Skin epidermis (tissue), 12 donors: ENCODE data around the gene FSCN2.

Source experiments
- H3K27ac ChIP-seq, 21 experiments: fragments of 200-600 bp; sonication (generic) in 11 of 21; one replicate each; pipeline ENCODE4 v1.5.0; 2020; ENCODE audit warnings: mild to moderate bottlenecking in 3 of 21, inconsistent platforms in 2 of 21, moderate library complexity in 2 of 21
- H3K4me3 ChIP-seq, 7 experiments: fragments of 200-600 bp; sonication (generic) in 2 of 7; one replicate each; pipeline ENCODE4 v1.5.0; 2020; ENCODE audit warnings: inconsistent platforms in 2 of 7, mild to moderate bottlenecking in 2 of 7, moderate library complexity in 1 of 7

Gene FSCN2

DNA sequence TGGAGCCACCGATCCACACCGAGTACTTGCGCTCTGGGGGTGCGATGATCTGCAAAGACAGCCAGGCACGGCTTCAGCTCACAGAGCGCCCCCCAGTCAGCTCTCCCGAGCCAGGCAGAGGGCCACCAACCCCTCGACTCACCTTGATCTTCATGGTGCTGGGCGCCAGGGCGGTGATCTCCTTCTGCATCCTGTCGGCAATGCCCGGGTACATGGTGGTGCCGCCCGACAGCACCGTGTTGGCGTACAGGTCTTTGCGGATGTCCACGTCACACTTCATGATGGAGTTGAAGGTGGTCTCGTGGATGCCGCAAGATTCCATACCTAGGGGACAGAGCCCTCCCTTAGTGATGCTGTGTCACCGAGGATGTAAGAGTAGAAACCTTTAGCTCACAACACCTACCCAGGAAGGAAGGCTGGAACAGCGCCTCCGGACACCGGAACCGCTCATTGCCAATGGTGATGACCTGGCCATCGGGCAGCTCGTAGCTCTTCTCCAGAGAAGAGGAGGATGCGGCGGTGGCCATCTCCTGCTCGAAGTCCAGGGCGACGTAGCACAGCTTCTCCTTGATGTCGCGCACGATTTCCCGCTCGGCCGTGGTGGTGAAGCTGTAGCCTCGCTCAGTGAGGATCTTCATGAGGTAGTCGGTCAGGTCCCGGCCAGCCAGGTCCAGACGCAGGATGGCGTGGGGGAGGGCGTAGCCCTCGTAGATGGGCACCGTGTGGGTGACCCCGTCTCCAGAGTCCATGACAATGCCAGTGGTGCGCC lies 17.2 kb upstream of the FSCN2 start:
- peak overlapping the region; percentile 68 to 96 (median 86) for H3K4me3 ChIP-seq
- peak overlapping the region; percentile 27 to 100 (median 98) for H3K27ac ChIP-seq

DNA sequence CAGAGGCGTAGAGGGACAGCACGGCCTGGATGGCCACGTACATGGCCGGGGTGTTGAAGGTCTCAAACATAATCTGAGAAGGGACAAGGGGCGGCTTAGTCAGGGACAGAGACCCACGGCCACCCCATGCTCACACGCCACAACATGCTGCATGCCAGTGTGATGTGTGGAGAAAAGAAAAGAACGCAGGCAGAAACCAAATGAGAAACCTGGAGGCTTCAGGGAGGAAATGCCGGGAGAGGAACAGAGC lies 16.7 kb upstream of the FSCN2 start:
- Histone ChIP-seq H3K27ac (peak overlapping the region; percentile 27 to 100 (median 98)), H3K4me3 (peak overlapping the region; percentile 68 to 96 (median 86))

DNA sequence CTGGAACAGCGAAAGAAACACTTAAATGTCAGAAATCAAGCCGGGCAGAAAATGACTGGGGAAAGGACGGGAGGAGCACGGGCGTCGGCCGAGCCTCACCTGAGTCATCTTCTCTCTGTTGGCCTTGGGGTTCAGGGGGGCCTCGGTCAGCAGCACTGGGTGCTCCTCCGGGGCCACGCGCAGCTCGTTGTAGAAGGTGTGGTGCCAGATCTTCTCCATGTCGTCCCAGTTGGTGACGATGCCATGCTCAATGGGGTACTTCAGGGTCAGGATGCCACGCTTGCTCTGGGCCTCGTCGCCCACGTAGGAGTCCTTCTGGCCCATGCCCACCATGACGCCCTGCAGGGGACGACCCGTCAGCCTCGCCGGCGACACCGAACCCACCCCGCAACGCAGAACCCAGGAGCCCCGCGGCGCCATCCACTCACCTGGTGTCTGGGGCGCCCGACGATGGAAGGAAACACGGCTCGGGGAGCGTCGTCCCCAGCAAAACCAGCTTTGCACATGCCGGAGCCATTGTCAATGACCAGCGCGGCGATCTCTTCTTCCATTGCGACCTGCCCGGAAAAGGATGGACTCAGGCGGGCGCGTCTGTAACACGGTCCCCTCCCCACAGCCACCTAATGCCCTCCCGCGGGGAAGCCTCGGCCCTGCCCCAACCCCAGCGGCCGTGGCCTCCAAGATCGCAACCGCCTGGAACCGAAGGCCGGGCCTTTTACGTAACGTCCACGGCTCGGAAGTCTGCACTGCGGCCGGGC lies 16.2 kb upstream of the FSCN2 start:
- peak overlapping the region; percentile 68 to 96 (median 86) for H3K4me3 ChIP-seq
- H3K27ac ChIP-seq: peak overlapping the region; percentile 57 to 100 (median 98)

DNA sequence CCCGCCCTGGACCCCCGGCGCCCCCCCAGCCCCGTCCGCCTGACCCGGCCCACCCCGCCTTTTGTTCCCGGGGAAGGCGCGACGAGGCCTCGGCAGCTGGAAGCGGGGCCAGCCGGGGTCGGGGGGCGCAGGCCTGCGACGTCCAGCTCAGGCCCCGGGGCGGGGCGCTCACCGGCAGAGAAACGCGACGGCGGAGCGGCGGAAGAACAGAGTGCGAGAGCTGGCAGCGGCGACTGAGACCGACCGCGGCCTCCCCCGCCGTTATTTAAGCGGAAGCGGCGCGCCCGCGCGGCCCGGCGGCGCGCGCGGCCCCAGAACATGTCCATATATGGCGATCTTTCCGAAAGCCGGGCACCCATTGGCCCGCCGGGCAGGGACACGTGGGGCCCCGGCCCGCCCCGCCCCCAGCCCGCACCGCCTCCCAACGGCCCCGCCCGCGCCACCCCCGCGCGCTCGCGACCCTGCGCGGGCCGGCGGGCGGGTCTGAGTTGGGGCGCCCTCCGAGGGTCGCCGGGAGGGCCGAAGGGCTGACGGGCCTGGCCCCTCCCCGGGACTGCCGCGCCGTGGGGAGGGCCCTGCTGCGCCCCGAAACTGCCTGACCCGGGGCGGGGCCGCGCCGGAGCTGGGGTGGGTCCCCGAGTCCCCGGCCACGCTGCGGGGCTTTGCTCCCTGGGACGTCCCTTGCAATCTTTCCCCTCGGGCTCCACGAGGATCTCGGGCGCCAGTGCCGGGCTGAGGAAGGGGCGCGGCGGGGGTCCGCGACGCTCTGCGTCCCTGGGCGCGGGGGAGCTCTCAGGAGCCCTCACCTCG lies 15.4 kb upstream of the FSCN2 start, which contains the start of gene ACTG1:
Gene ACTG1, minus strand, starts transcription at position 238 of the 810 bp plus-strand sequence. CDS start 445 bp downstream, outside the sequence.
- H3K27ac ChIP-seq: peak within 1 kb of the TSS; percentile 91 to 100 (median 99)
- H3K4me3 ChIP-seq: peak within 1 kb of the TSS; percentile 68 to 96 (median 86)

DNA sequence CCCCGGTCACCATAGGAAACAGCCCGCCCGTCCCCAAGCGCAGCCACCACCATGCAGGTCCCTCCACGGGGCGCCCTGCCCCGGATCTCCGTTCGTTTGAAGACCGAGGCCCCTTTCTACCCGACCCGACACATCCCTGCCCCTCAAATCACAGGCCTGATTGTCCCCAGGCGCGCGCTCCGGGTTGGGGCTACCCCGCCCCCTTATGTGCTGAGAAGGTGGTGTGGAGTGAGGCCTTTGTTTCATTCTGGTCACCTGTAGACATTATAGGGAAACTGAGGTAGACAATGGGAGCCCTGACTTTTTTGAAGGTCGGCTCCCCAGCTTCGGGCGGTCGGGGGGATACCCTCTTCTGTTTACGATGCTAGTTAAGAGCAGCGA lies 14.8 kb upstream of the FSCN2 start:
- H3K4me3 ChIP-seq: peak overlapping the region; percentile 65 to 96 (median 86)

DNA sequence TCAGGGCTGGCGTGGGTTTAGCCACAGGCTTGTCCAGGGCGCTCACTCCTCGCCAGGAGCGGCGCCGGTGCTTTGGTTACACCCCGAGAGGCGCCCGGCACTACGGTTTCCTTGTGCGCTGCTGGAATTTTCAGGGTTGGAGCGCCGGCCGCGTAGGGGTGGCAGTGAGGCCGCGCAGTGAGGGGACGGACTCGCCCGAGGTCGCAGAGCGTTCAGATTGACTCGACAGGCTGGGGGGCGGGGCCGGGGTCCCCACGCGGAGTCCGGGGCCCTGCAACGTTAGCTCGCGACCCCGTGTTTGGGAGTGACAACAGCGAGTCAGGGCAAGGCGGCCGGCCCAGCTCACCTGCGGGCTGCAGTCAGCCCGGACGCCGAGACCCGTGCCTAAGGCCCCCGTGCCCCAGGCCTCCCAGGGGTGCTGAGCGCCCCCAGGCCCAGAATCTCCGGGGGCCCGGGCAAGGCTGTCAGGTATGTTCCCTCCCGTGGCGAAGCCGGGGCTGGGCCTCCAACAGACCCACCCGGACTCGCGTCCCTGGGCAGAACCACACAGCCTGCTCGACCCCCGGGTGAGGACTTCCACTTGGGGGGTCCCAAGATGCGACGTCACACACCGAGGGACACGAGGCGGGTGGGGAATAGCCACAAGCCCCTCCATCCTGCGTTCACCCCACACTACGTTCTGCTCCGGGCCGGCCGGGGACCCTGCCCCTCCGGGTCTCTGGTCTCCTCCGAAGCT lies 14.3 kb upstream of the FSCN2 start:
- Histone ChIP-seq H3K27ac (peak overlapping the region; percentile 91 to 100 (median 99)), H3K4me3 (peak overlapping the region; percentile 65 to 96 (median 86))

More for the DNA sequence above, 14.8 kb upstream of the FSCN2 start:
- H3K27ac ChIP-seq: peak overlapping the region; percentile 91 to 100 (median 99)

DNA sequence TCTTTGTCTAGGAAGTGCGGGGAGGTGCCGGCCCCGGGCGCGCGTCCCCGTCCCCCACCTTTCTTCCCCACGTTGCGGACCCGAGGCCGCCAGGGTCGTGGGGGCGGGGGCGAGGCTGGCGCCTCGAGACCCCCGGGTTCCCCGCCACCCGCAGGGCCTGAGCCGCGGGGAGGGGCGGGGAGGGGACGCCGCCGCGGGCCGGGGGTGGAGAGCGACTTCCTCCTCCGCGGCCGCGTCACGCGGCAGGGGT lies 13.8 kb upstream of the FSCN2 start:
- H3K27ac ChIP-seq: peak overlapping the region; percentile 91 to 100 (median 99)
- H3K4me3 ChIP-seq: peak overlapping the region; percentile 65 to 96 (median 86)

DNA sequence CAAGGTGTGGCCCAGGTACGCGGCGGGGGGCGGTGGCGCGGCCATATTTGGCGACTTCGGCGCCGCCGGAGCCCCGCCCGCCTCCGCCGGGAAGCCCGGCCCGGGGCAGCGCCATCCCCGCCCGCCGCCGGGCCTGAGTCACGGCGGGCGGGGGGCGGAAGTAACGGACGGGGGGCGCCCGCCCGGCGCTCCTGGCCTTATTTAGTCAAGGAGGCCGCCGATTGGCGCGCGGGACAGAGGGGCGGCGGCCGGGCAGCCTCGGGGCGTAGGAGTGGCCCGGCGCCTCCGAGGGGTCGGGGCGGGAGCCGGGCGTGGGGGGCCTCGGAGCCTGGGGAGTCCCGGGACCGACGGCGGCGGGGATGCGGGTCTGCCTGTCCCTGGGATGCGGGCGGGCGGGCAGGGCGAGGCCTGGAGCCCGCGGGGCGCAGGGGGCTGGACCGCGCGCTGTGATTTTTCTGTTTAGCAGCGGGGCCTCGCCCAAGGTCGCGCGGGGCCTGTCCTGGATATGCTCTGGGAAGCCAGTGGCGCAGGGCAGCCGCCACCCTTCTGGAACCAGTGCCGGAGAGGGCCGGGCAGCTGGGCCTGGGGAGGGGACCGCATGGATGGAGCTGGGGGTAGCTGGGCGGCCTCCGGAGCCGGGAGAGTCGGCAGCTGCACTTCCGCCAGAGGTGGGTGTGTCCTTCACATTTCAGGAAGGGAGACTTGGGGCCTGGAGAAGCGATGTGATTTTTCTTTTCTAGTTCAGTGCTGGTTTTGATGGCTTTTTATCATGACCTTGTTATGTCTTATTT lies 13.2 kb upstream of the FSCN2 start:
- Histone ChIP-seq H3K27ac (peak overlapping the region; percentile 91 to 100 (median 99)), H3K4me3 (peak overlapping the region; percentile 65 to 96 (median 86))

DNA sequence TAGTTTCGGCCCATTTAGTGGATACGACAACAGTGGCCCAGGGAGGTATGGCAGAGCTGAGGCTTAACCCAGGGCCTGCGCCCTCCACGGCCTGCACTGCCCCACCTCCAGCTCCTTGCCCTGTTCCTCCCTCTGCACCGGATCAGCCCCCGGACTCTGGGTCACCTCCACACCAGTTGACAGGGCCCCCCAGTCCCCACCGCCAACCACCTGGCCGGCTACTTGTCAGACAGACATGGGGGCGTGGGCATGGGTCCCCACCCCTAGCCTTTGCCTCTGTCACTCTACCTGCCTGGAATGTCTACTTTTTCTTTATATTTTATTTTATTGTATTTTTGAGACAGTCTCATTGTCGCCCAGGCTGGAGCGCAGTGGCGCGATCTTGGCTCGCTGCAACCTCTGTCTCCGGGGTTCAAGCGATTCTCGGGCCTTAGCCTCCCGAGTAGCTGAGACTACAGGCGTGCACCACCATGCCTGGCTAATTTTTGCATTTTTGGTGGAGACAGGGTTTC lies 12.6 kb upstream of the FSCN2 start:
- peak overlapping the region; percentile 65 to 96 (median 86) for H3K4me3 ChIP-seq
- peak overlapping the region; percentile 35 to 100 (median 99) for H3K27ac ChIP-seq

DNA sequence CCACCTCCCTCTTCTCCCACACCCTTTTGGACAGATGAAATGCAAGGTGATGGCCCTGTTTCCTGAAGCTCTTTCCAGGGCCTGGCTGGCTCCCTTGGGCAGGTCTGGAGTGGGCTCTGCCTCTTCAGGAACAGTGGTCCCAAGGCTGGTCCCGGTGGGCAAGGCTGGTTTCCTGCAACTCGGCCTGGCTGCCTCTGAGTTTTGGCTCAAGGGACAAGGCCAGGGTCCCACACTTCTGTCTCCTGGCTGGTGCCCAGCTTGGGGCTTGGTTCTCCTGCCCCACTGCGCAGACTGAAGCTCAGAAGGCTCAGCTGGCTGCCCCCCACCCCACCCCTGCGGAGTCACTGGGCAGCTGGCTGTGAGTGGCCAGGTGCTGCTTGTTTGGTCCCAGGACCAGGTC lies 11.7 kb upstream of the FSCN2 start:
- H3K4me3 ChIP-seq: peak overlapping the region in 4 of 7 experiments; percentile 65 to 96 (median 72)
- H3K27ac ChIP-seq: peak overlapping the region in 12 of 21 experiments; percentile 14 to 100 (median 99)

DNA sequence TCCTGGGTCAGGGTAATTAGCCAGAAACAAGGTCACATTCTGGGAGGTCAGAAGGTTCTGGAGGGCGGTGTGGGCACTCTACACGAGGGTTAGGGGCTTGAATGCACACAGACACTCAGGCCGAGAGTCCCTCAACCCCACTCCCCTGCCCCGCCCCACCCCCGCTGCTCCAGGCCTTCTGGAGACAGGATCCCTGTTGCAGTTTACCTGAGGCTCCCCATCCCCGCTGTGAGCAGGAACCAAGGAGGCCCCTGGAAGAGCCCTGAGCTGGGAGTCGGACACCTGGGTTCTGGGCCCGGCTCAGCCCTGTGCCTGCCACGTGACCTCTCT lies 11.2 kb upstream of the FSCN2 start:
- no peak overlapping the region for H3K4me3 ChIP-seq
- peak overlapping the region in 8 of 21 experiments; percentile 14 to 99 (median 88) for H3K27ac ChIP-seq

DNA sequence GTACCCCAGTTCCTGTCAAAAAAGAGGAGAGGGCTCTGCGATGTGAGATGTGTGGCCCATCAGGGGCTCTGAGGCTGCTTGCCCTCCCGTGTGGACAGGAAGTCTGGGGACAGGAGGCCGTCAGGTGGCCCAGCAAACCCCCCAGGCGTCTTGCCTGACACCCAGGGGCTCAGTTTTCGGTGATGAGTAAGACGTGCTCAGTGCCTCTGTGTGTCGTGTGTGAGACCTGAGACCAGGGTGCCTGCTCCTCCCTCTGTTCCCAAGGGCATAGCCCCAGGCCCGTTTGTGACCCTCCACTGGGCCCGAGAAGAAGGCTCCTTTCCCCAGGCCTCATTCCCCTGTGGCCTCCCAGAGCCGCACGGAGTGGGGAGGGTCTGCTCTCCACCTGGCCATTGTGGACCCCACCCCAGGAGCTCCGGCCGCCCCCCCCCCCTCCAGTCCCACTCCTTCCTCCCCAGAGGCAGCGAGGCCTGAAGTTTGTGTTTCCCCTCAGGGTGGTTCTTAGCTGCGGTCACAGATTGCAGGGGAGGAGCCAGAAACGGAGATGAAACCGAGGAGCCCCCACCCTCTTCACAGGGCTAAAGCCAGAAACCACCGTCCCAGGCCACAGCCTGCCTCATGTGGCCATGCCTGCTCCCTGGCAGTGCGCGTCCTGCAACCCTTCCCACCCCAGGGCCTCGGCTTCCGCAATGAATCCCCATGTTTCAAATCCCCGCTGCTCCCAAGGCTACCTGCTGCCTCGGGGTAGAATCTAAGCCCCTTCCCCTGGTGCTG lies 10.7 kb upstream of the FSCN2 start:
- Histone ChIP-seq H3K4me3 (no peak overlapping the region), H3K27ac (peak overlapping the region in 9 of 21 experiments; percentile 14 to 99 (median 68))

DNA sequence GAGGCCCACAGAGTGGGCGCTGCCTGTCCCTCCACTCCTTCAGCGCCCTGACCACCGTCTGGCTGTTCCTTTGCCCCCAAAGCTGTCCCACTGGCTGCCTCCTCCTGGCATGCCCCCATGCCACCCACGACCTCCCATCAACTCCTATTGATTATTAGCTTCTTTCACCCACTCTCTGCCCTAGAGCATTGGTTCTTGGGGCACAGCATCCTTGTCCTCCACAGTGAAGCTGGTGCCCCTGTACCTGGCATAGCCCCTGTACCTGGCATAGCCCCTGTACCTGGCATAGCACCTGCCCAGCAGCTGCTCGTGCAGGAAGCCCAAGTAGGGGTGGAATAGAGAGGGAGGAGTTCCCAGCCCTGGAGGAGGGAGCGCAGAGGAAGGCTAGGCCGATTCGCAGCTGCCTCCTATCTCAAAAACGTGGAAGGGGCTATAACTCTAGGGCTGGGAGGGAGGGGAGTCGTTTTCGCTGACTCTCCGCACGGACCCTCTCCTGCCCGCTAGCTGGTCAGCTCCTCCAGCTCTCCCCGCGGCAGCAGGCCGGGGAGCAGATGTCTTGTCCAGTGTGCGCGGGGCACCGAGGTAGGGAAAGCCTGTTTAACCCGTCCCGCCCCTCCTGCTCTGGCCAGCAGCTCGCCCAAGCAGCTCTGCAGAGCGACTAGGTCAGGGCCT lies 9.9 kb upstream of the FSCN2 start:
- H3K4me3 ChIP-seq: peak overlapping the region; percentile 32 to 57 (median 52)
- H3K27ac ChIP-seq: peak overlapping the region in 14 of 21 experiments; percentile 7 to 98 (median 67)

DNA sequence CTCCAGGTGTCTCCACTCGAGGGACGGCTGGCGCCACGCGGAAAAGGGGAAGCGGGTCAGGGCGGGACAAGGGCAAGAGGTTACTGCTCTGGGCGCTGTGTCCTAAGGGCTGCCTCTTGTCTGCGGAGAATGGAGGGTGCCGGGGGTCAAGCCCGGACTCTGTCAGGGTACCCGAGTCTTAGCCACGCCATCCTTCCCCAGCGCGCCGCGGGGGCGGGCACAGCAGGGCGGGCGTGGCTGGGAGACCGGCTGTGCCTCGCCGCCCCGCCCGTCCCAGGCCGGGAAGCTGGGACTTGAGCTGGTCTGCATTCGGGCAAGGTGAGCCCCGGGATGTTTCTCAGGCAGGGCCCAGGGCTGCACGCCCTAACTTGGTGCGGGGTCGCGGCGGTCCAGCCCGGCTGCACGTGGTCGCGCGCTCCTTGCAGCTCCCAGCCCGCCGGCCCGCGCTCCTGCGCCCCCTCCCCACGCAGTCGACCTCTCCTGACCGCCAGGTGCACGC lies 9.3 kb upstream of the FSCN2 start:
- Histone ChIP-seq H3K4me3 (peak overlapping the region; percentile 32 to 57 (median 52)), H3K27ac (peak overlapping the region; percentile 7 to 98 (median 65))

DNA sequence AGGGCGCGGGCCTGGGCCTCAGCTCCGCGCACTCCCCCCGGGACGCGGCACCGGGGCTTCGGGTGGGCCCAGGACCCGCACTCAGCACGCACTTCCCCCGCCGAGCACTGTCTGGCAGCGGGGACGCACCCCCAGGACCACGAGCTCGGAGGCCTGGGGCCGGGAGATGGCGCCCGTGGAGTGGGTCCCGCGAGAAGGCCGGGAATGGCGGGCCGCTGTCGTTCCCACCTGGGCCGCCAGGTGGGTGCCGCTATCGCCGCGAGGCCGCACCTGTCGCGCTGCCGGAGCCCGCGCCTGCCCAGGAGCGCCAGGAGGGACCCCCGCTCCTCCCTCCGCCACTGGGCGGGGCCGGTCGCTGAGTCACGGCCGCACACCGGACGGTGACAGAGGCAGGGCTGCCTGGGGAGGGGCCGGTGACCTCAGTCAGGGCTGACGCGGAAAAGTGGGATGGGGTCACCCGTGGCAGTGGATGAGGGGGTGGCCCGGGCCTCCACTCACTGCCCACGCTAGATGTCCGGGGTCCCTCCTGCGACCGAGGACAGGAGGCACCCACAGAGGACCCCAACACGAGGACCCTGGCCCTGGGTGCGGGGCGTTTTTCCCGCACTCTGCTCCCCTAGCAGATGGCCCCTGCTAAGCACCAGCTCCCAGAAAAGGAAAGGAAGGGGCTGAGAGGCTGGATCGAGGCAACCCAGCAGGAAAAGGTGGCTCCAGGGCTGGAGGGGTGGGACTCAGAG lies 8.7 kb upstream of the FSCN2 start:
- Histone ChIP-seq H3K4me3 (peak overlapping the region; percentile 32 to 57 (median 52)), H3K27ac (peak overlapping the region; percentile 7 to 98 (median 65))
